HG03378 (cell line): ENCODE results near the gene RAE1.

ENCODE experiments used
- ATAC-seq: cut with Tn5 transposase; IDR thresholded peaks from one replicate; pipeline ENCODE4 v1.9.1; 2021; ENCODE audit warnings: mild to moderate bottlenecking, moderate library complexity; ENCODE audit not compliant: unreplicated experiment

Gene RAE1

GRCh38 chr20:57398901-57399535 is 48.0 kb downstream of the RAE1 start:
- ATAC-seq, result no peak

- peak; percentile 33 for ATAC-seq
Measured at GRCh38 chr20:57399587-57400155, 48.6 kb downstream of the RAE1 start.

GRCh38 chr20:57400231-57400701 is 49.2 kb downstream of the RAE1 start:
- no peak for ATAC-seq

- ATAC-seq, result no peak
Measured at GRCh38 chr20:57400821-57401564, 49.9 kb downstream of the RAE1 start.

GRCh38 chr20:57401565-57401918 is 50.5 kb downstream of the RAE1 start:
- ATAC-seq, result no peak

- no peak for ATAC-seq
Measured at GRCh38 chr20:57402206-57403125, 51.4 kb downstream of the RAE1 start.

- no peak for ATAC-seq
Measured at GRCh38 chr20:57403216-57403615, 52.2 kb downstream of the RAE1 start.

GRCh38 chr20:57404006-57404405 is 53.0 kb downstream of the RAE1 start:
- ATAC-seq, result no peak

- no peak for ATAC-seq
Measured at GRCh38 chr20:57404419-57405072, 53.5 kb downstream of the RAE1 start.

GRCh38 chr20:57405236-57406016 is 54.4 kb downstream of the RAE1 start:
- ATAC-seq, result no peak

- ATAC-seq, result no peak
Measured at GRCh38 chr20:57407541-57407956, 56.5 kb downstream of the RAE1 start.

GRCh38 chr20:57408131-57408530 is 57.1 kb downstream of the RAE1 start:
- no peak for ATAC-seq

- ATAC-seq, result no peak
Measured at GRCh38 chr20:57408536-57409233, 57.6 kb downstream of the RAE1 start.

GRCh38 chr20:57409316-57409671 is 58.2 kb downstream of the RAE1 start:
- no peak for ATAC-seq

- ATAC-seq, result no peak
Measured at GRCh38 chr20:57409672-57410397, 58.8 kb downstream of the RAE1 start.

GRCh38 chr20:57410398-57410920 is 59.4 kb downstream of the RAE1 start:
- ATAC-seq, result no peak

GRCh38 chr20:57410924-57411323 is 59.9 kb downstream of the RAE1 start:
- no peak for ATAC-seq
